NCI-H146 treated with DMSO at 0.1 percent for 48 hours (cell line): ENCODE measurements around the gene MRTO4.

ENCODE experiments used
- DNase-seq: peaks from one replicate; lab custom pipeline; 2025; ENCODE audit not compliant: unreplicated experiment; lab: John Stamatoyannopoulos, UW

The MRTO4 gene

DNA sequence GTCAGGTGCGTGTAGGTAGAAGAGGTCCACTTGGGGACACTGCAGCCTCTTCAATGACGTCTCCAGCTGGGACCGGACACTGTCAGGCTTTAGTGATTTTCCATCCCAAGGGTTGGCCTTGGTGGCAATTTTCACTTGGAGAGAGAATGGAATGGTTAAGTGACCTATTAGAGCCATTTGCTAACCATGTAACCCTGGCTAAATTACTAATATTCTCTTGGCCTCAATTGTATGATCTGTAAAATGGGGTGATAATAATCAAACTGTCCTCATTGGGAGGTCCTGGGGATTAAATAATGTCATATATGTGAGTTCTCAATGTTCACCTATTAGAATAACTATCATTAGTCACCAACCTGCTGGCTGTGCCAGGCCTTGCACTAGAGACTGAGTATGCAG lies 56.9 kb downstream of the MRTO4 start:
- DNase-seq, result no peak

DNA sequence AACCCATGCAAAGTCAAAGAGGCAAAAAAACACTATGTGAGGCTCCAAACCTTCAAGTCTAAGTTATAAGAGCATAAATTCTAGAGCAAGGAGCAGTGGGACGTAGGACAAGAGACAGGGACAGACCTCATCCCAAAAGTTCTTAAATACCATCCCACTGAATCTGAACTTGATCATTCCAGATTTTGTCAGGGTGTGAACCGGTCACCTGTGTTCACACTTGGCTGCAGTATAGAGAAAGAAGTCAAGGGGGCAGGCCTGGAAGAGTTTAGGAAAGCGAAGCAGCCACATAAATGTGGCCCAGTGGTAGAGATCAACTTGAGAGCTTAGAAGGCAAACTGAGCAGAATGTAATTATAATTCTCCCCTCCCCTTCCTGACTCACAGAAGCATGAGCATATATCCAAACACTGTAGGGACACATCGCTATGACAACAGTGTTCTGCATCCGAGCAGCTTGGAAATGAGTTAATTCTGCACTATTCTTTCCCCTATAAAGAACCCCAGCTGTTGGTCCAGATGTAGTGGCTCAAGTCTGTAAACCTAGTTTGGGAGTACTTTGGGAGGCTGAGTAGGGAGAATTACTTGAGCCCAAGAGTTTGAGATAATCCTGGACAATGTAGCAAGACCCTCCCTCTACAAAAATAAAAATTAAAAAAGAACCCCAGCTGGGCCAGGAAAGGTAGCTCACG lies 57.7 kb downstream of the MRTO4 start:
- no peak for DNase-seq
